SU-DHL-6 (cell line): Measurements from ENCODE around the gene EVA1C.

Experiments
- H2AFZ ChIP-seq: fragments of 200-600 bp; sonication (generic); 2 replicates; pipeline ENCODE4 v1.6.1; 2014; ENCODE audit warnings: low read depth, mild to moderate bottlenecking, moderate library complexity, mixed read lengths, antibody characterized with exemption, low read length; ENCODE audit not compliant: severe bottlenecking
- H3F3A ChIP-seq: fragments of 200-600 bp; shearing (Covaris generic); 2 replicates; pipeline ENCODE4 v1.6.0; 2016; ENCODE audit warnings: antibody characterized with exemption, mild to moderate bottlenecking; ENCODE audit not compliant: insufficient read depth
- H3K27ac ChIP-seq: fragments of 200-600 bp; sonication (generic); 2 replicates; pipeline ENCODE4 v1.5.1; 2016; ENCODE audit warnings: low read depth, mild to moderate bottlenecking, low read length, moderate library complexity, mixed read lengths
- H3K27me3 ChIP-seq: fragments of 200-600 bp; sonication (generic), shearing (Covaris generic); 2 replicates; pipeline ENCODE4 v1.6.0; 2014; ENCODE audit warnings: mild to moderate bottlenecking, low read length
- H3K36me3 ChIP-seq: fragments of 200-600 bp; sonication (generic); 2 replicates; pipeline ENCODE4 v1.6.1; 2014; ENCODE audit warnings: mild to moderate bottlenecking, low read length, mixed read lengths
- H3K4me2 ChIP-seq: fragments of 300-600, 200-600 bp; shearing (Covaris generic), sonication (generic); 2 replicates; pipeline ENCODE4 v1.6.0; 2014; ENCODE audit warnings: low read length, low read depth, mild to moderate bottlenecking; ENCODE audit not compliant: poor library complexity, severe bottlenecking
- H3K4me3 ChIP-seq: fragments of 200-600 bp; sonication (generic); 2 replicates; pipeline ENCODE4 v1.5.1; 2014; ENCODE audit warnings: antibody characterized with exemption, low read length, mild to moderate bottlenecking, mixed read lengths; ENCODE audit not compliant: insufficient read depth, poor library complexity, severe bottlenecking
- H3K79me2 ChIP-seq: fragments of 200-600 bp; sonication (generic); 2 replicates; pipeline ENCODE4 v1.6.1; 2014; ENCODE audit warnings: mild to moderate bottlenecking, low read length, moderate library complexity; ENCODE audit not compliant: insufficient read depth
- H3K9ac ChIP-seq: fragments of 200-600 bp; sonication (generic); 2 replicates; pipeline ENCODE4 v1.7.0; 2014; ENCODE audit warnings: mild to moderate bottlenecking, low read length
- H3K9me2 ChIP-seq: fragments of 200-600 bp; sonication (generic); replicated peaks from 2 replicates; pipeline ENCODE4 v1.6.1; 2014; ENCODE audit warnings: low read length; ENCODE audit not compliant: insufficient read depth
- H3K9me3 ChIP-seq: fragments of 200-600 bp; sonication (generic); 2 replicates; pipeline ENCODE4 v1.6.1; 2014; ENCODE audit warnings: low read length, mixed read lengths; ENCODE audit not compliant: insufficient read depth
- H4K20me1 ChIP-seq: fragments of 200-600 bp; sonication (generic); 2 replicates; pipeline ENCODE4 v1.6.1; 2014; ENCODE audit warnings: low read depth, mild to moderate bottlenecking, antibody characterized with exemption, low read length, moderate library complexity, mixed read lengths
- EZH2phosphoT487 ChIP-seq: fragments of 200-600 bp; sonication (generic), shearing (Covaris generic); conservative IDR thresholded peaks from 2 replicates; pipeline ENCODE4 v1.6.1; 2018; ENCODE audit warnings: mild to moderate bottlenecking, antibody characterized with exemption, low read length, moderate library complexity, mixed read lengths
- TF ChIP-seq, protein P1 (sequence below): fragments of 200-600 bp; sonication (generic); IDR thresholded peaks from one replicate; pipeline ENCODE4 v1.5.1; 2017; ENCODE audit warnings: antibody characterized with exemption, mild to moderate bottlenecking, low read length, moderate library complexity; ENCODE audit not compliant: insufficient read depth, poor library complexity, severe bottlenecking

EVA1C gene

DNA sequence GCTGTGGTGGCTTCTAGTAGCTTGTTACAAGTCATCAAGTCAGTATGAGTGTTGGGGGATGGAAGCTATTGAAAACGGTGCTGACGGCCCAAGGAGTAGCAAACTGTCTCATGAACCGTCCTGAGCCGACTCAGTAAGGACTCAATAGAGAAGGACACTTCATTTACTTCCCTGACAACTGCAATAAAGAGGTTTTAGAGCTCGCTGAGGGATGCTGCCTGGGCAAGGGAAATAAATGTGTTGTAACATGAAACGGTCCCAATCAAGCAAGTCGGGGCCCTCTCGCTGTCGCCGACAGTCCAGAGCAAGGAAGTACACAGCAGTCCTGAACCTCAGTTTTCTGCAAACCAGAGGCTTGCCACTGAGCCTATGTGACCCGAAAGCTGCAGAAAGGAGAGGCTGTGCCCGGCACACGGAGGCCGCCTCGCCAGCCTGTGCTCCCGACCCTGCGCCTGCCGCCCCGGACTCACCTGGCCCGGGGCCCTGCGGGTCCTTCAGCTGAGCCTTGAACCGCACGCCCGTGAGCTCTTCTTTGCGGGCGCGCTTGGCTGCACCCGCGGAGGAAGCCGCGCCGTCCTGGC, 20.1 kb upstream of the EVA1C start:
- Histone ChIP-seq H3K9me2 (no peaks in the 10 kb centered on the region), H3K4me3 (peak overlapping the region; percentile 63), H4K20me1 (no peaks in the 10 kb centered on the region), H3K36me3 (no peaks in the 10 kb centered on the region), H3K9me3 (no peaks in the 10 kb centered on the region), H3K9ac (peak overlapping the region; percentile 68), H3K27me3 (no peaks in the 10 kb centered on the region), H3K27ac (no peak overlapping the region; the same call in 1 of the 2 replicates), H3K79me2 (peaks cover 46% of the 10 kb centered on the region), H3K4me2 (peak overlapping the region; percentile 83), H3F3A (no peaks in the 10 kb centered on the region), H2AFZ (peak overlapping the region; percentile 49)
- TF ChIP-seq, protein P1, sequence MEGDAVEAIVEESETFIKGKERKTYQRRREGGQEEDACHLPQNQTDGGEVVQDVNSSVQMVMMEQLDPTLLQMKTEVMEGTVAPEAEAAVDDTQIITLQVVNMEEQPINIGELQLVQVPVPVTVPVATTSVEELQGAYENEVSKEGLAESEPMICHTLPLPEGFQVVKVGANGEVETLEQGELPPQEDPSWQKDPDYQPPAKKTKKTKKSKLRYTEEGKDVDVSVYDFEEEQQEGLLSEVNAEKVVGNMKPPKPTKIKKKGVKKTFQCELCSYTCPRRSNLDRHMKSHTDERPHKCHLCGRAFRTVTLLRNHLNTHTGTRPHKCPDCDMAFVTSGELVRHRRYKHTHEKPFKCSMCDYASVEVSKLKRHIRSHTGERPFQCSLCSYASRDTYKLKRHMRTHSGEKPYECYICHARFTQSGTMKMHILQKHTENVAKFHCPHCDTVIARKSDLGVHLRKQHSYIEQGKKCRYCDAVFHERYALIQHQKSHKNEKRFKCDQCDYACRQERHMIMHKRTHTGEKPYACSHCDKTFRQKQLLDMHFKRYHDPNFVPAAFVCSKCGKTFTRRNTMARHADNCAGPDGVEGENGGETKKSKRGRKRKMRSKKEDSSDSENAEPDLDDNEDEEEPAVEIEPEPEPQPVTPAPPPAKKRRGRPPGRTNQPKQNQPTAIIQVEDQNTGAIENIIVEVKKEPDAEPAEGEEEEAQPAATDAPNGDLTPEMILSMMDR = no peak
- no peak for TF ChIP-seq EZH2phosphoT487

DNA sequence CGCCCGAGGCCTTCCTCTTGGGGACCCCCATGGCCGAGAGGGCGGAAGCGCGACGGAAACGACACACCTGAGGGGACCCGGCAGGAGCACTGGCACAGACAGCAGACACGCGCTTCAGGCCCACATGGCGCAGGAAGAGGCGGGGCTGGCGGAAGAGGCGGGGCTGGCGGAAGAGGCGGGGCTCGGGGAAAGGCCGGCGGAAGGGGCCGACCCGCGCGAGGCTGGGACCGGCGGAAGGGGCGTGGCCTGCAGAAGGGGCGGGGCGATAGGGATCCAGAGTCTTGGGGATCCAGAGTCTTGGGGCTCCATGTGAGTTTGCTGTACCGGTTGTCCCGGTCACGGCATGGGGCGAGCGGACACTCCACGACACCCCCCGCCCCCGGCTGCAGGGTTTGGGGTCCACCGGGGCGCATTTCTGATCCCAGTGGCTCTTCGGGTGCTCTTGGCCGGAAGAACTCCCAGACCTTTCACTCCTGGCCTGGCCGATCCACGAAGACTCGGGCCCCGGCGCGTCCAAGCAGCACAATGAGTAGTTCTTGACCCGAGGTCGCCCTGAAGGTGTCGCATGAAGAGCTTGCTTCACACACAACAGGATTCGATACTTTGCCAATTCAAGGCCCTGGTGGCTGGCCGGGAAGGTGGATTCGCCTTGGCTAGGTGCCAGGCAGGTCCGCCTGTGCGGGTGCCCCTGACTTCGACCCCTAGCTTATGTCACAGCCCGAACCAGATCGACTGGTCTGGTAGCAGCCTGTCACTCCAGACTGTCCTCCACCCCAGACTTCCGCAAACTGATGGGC, 19.4 kb upstream of the EVA1C start, which contains the start of gene URB1:
Gene URB1, minus strand, starts transcription at position 133 of the 797 bp plus-strand sequence. Its CDS starts 102 bp downstream, at position 31.
- Histone ChIP-seq H3K27me3 (no peaks in the 10 kb centered on the region), H3K79me2 (peaks cover 39% of the 10 kb centered on the region), H3K9ac (peak within 1 kb of the TSS; percentile 68), H3K9me2 (no peaks in the 10 kb centered on the region), H3K27ac (no peak within 1 kb of the TSS; the same call in 1 of the 2 replicates), H3K9me3 (no peaks in the 10 kb centered on the region), H3K36me3 (no peaks in the 10 kb centered on the region), H3K4me2 (peak within 1 kb of the TSS; percentile 83), H3F3A (no peaks in the 10 kb centered on the region), H4K20me1 (no peaks in the 10 kb centered on the region), H2AFZ (peak within 1 kb of the TSS; percentile 82), H3K4me3 (peak within 1 kb of the TSS; percentile 63)
- TF ChIP-seq, protein P1 = no peak
- no peak for TF ChIP-seq EZH2phosphoT487

DNA sequence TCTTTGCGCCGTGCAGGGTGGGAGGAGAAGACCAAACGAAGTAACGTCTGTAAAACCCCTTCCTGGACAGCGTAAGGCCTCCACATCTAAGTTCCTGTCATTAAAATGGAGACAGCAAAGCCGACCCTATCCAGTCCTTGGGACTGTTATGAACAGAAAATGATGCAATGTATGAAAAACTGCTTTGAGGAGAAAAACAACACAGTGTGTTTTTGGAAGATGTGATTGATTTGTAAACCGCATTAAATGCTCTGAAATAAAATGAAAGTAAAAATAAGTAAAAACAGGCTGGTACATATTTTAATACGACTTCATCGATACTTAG, 18.9 kb upstream of the EVA1C start:
- Histone ChIP-seq H3K9me3 (no peaks in the 10 kb centered on the region), H3K27me3 (no peaks in the 10 kb centered on the region), H3K4me2 (peak overlapping the region; percentile 58), H3K36me3 (no peaks in the 10 kb centered on the region), H3F3A (no peaks in the 10 kb centered on the region), H2AFZ (peak overlapping the region; percentile 82), H3K9ac (peak overlapping the region; percentile 68), H3K27ac (no peak overlapping the region), H3K9me2 (no peaks in the 10 kb centered on the region), H3K79me2 (peaks cover 33% of the 10 kb centered on the region), H4K20me1 (no peaks in the 10 kb centered on the region), H3K4me3 (peak overlapping the region; percentile 63)
- TF ChIP-seq, protein P1 = no peak
- no peak for TF ChIP-seq EZH2phosphoT487
